ENCODE measurements around the gene IL10RA. TPM values are rescaled to one million over a fixed set of nuclear protein-coding genes. Genes with fewer than 3 reads are reported as not detected.

The IL10RA gene
- total and polyA plus RNA-seq, 9 of the 15 experiments (the other 6 are each of a cell fraction or from before 2014, with no cell fraction given) = 0.17 to 17.3 (median 2.9) TPM

DNA sequence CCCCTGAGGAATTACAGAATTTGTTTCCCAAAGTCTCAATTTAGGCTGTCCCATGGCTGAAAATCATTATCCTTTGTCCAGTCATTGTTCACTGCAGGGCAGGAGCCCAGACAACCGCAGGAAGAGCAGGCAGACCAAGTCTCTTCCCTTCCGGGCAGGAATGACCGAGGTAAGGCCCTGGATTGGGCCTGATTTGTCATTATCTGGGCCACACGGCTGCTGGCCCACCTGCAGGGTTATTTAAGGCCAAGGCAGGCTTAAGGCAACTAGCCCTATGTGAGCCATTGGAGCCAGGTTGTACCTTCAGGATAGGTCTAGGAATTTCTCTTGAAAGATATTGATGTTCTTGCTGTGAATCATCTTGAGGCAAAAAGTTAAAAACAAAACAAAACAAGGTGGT, 9.7 kb upstream of the IL10RA start (continued):
- no peak for TF ChIP-seq MYC (IDR thresholded peaks at IDR 0.05; ENCODE audit: low read depth, low read length)
- TF ChIP-seq MYC (CRISPR knock-in tag; IDR thresholded peaks at IDR 0.05; ENCODE audit: borderline replicate concordance, low read depth) = no peak
- TF ChIP-seq, protein P1, sequence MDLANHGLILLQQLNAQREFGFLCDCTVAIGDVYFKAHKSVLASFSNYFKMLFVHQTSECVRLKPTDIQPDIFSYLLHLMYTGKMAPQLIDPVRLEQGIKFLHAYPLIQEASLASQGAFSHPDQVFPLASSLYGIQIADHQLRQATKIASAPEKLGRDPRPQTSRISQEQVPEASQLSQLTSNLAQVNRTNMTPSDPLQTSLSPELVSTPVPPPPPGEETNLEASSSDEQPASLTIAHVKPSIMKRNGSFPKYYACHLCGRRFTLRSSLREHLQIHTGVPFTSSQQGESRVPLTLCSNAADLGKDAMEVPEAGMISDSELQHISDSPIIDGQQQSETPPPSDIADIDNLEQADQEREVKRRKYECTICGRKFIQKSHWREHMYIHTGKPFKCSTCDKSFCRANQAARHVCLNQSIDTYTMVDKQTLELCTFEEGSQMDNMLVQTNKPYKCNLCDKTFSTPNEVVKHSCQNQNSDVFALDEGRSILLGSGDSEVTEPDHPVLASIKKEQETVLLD (IDR thresholded peaks at IDR 0.05) = no peak
- TF ChIP-seq, protein P2, sequence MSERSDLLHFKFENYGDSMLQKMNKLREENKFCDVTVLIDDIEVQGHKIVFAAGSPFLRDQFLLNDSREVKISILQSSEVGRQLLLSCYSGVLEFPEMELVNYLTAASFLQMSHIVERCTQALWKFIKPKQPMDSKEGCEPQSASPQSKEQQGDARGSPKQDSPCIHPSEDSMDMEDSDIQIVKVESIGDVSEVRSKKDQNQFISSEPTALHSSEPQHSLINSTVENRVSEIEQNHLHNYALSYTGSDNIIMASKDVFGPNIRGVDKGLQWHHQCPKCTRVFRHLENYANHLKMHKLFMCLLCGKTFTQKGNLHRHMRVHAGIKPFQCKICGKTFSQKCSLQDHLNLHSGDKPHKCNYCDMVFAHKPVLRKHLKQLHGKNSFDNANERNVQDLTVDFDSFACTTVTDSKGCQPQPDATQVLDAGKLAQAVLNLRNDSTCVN (CRISPR knock-in tag; IDR thresholded peaks at IDR 0.05) = no peak
- TF ChIP-seq ZNF785 (CRISPR knock-in tag; IDR thresholded peaks at IDR 0.05) = no peak
- no peak for TF ChIP-seq GTF2E2 (tag; IDR thresholded peaks at IDR 0.05)
- TF ChIP-seq CBFA2T3 (IDR thresholded peaks at IDR 0.05) = peak; percentile 78
- peak; percentile 57; the same call in 1 of the 2 replicates for TF ChIP-seq TCF3 (CRISPR knock-in tag; IDR thresholded peaks at IDR 0.05)
- no peak for TF ChIP-seq SP2 (IDR thresholded peaks at IDR 0.05; ENCODE audit: extremely low read depth, low read depth, low read length, poor library complexity, severe bottlenecking)
- TF ChIP-seq ZNF347 (CRISPR knock-in tag; IDR thresholded peaks at IDR 0.05; ENCODE audit: low read depth) = no peak
- no peak for TF ChIP-seq NCOA4 (IDR thresholded peaks at IDR 0.05; ENCODE audit: partially characterized antibody)
- no peak for TF ChIP-seq HOXB6 (CRISPR knock-in tag; IDR thresholded peaks at IDR 0.05; ENCODE audit: borderline replicate concordance)
- TF ChIP-seq ZFX (CRISPR knock-in tag; IDR thresholded peaks at IDR 0.05) = no peak
- TF ChIP-seq MCM2 (IDR thresholded peaks at IDR 0.05; ENCODE audit: low read depth) = no peak
- 0 out of 4 replicates have a peak, but pooled peaks of 1 of the 2 experiments have one; percentile 15 for TF ChIP-seq TRIM24 (IDR thresholded peaks at IDR 0.05)
- no peak for TF ChIP-seq JUND (IDR thresholded peaks at IDR 0.05; ENCODE audit: borderline replicate concordance, low read depth, low read length)
- TF ChIP-seq JUND (tag; IDR thresholded peaks at IDR 0.05; ENCODE audit: borderline replicate concordance, low read depth, low read length) = no peak
- TF ChIP-seq ZNF589 (CRISPR knock-in tag; IDR thresholded peaks at IDR 0.05; ENCODE audit: low read depth) = no peak
- TF ChIP-seq IRF2 (CRISPR knock-in tag; IDR thresholded peaks at IDR 0.05) = no peak
- TF ChIP-seq ARID1B (IDR thresholded peaks at IDR 0.05) = peak; percentile 54
- no peak for TF ChIP-seq KLF13 (tag; IDR thresholded peaks at IDR 0.05; ENCODE audit: borderline replicate concordance, low read depth)
- TF ChIP-seq, protein P3, sequence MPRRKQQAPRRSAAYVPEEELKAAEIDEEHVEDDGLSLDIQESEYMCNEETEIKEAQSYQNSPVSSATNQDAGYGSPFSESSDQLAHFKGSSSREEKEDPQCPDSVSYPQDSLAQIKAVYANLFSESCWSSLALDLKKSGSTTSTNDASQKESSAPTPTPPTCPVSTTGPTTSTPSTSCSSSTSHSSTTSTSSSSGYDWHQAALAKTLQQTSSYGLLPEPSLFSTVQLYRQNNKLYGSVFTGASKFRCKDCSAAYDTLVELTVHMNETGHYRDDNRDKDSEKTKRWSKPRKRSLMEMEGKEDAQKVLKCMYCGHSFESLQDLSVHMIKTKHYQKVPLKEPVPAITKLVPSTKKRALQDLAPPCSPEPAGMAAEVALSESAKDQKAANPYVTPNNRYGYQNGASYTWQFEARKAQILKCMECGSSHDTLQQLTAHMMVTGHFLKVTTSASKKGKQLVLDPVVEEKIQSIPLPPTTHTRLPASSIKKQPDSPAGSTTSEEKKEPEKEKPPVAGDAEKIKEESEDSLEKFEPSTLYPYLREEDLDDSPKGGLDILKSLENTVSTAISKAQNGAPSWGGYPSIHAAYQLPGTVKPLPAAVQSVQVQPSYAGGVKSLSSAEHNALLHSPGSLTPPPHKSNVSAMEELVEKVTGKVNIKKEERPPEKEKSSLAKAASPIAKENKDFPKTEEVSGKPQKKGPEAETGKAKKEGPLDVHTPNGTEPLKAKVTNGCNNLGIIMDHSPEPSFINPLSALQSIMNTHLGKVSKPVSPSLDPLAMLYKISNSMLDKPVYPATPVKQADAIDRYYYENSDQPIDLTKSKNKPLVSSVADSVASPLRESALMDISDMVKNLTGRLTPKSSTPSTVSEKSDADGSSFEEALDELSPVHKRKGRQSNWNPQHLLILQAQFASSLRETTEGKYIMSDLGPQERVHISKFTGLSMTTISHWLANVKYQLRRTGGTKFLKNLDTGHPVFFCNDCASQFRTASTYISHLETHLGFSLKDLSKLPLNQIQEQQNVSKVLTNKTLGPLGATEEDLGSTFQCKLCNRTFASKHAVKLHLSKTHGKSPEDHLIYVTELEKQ (CRISPR knock-in tag; IDR thresholded peaks at IDR 0.05) = no peak
- no peak for TF ChIP-seq LCOR (CRISPR knock-in tag; IDR thresholded peaks at IDR 0.05)
- TF ChIP-seq TAL1 (IDR thresholded peaks at IDR 0.05) = peak; percentile 56
- TF ChIP-seq EWSR1 (IDR thresholded peaks at IDR 0.05; ENCODE audit: borderline replicate concordance, low read depth, partially characterized antibody) = no peak
- TF ChIP-seq POLR3A (IDR thresholded peaks at IDR 0.05; ENCODE audit: borderline replicate concordance, extremely low read depth, insufficient read depth, insufficient read length) = no peak
